Measurements from ENCODE around the gene DLD. TPM values are rescaled to one million over a fixed set of nuclear protein-coding genes. Genes with fewer than 3 reads are reported as not detected.
"Not testable (repeated sequence)": the region's sequence is repeated elsewhere in the genome, so short reads cannot be mapped to it uniquely, and the experiment has no call there.

The DLD gene
- total RNA-seq, 1 experiment from 2014 or later, result 8.7 TPM

- DNase-seq, result peak; percentile 60
- Histone ChIP-seq H3K27me3 (no peaks in the 10 kb centered on the region), H3K9me3 (no peaks in the 10 kb centered on the region), H3K4me3 (no peak overlapping the region), H3K36me3 (peaks cover 14% of the 10 kb centered on the region)
These were observed 57.9 kb downstream of the DLD start for GRCh38 chr7:107948645-107949442.

DNA sequence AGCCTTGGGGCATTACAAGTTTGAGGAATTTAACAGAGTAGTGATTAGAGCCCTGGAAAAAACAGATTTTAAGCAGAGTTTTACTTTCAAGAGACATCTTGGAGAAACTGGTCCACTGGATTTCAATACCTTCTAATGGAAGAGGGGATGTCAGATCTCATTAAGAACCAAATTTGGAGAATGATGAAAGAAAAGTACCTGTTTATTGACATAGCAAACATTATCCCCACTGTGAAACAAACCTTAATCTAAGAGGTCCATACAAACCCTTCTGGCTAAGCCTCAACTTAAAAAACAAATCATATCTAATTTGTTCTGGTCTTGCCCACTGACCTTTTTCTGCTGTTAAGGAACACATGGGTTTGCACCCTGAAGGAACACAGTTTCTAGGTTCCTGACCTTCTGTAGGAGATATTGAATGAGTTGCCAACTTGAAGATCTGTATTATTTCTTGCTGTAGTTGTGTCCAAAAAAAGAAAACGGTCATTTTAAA, 58.5 kb downstream of the DLD start:
- H3K36me3 ChIP-seq, result peaks cover 14% of the 10 kb centered on the region
- H3K27me3 ChIP-seq, result no peaks in the 10 kb centered on the region
- H3K4me3 ChIP-seq, result no peak overlapping the region
- no peak for DNase-seq
- no peaks in the 10 kb centered on the region for H3K9me3 ChIP-seq

- no peak for DNase-seq
- Histone ChIP-seq H3K36me3 (peaks cover 14% of the 10 kb centered on the region), H3K9me3 (no peaks in the 10 kb centered on the region), H3K4me3 (no peak overlapping the region), H3K27me3 (no peaks in the 10 kb centered on the region)
These were observed 60.3 kb downstream of the DLD start for GRCh38 chr7:107951172-107951787.

DNA sequence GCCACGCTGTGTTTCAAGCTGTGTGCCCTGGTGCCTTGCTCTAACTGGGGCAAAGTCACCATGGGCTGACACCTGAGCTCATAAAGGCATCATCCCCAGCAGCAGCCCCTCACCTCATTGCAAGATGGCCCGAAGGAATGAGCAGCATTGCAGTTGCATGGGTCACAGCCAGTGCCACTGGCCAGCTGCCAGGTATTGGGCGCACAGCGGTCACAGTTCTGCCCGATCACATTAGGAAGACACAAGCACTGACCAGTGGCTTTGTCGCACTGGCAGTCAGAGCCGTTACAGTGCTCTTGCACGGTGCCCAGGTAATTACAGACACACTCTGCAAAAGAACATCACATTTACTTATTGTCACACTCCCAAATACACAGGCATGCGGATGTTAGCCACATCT, 60.9 kb downstream of the DLD start:
- no peak overlapping the region for H3K4me3 ChIP-seq
- no peaks in the 10 kb centered on the region for H3K27me3 ChIP-seq
- no peak for DNase-seq
- H3K36me3 ChIP-seq, result peaks cover 14% of the 10 kb centered on the region
- H3K9me3 ChIP-seq, result no peaks in the 10 kb centered on the region

GRCh38 chr7:107953265-107953923, 62.4 kb downstream of the DLD start:
- peaks cover 14% of the 10 kb centered on the region for H3K36me3 ChIP-seq
- no peaks in the 10 kb centered on the region for H3K27me3 ChIP-seq
- H3K9me3 ChIP-seq, result no peaks in the 10 kb centered on the region
- DNase-seq, result no peak
- H3K4me3 ChIP-seq, result no peak overlapping the region

DNA sequence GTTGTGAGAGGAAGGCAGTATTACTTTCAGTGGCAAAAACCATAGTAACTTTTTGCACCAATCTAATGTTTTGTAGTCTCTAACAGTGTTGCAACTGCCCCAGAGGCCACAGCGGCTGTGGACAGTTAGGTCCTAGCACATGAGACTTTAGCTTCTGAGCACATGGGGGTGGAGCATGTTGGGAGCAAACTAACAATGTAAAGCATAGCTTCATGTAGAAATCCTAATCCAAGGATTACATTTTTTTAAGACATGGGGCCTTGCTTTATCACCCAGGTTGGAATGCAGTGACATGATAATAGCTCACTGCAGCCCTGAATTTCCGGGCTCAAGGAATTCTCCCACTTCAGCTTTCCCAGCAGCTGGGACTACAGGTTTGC, 62.9 kb downstream of the DLD start:
- Histone ChIP-seq H3K36me3 (peaks cover 14% of the 10 kb centered on the region), H3K4me3 (no peak overlapping the region), H3K27me3 (no peaks in the 10 kb centered on the region), H3K9me3 (no peaks in the 10 kb centered on the region)
- no peak for DNase-seq

DNA sequence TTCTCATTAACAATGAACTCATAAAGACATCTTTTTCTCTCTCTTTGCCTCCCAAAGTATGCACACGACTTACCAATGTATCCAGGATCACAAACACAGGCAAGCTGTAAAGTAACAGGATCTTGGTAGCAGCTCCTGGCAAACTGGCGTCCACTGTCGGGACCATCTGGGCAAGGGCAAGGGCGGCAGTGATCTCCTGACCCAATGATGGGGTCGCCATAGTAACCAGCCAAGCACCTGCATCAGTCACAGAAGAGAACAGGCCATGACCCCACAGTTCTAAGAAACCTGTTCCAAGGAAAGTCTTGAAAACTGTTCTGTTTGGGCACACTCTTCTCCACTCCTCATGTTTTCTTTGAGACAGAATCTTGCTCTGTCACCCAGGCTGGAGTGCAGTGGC, 64.4 kb downstream of the DLD start:
- no peak for DNase-seq
- Histone ChIP-seq H3K27me3 (no peaks in the 10 kb centered on the region), H3K4me3 (no peak overlapping the region), H3K9me3 (no peaks in the 10 kb centered on the region), H3K36me3 (peaks cover 14% of the 10 kb centered on the region)

DNA sequence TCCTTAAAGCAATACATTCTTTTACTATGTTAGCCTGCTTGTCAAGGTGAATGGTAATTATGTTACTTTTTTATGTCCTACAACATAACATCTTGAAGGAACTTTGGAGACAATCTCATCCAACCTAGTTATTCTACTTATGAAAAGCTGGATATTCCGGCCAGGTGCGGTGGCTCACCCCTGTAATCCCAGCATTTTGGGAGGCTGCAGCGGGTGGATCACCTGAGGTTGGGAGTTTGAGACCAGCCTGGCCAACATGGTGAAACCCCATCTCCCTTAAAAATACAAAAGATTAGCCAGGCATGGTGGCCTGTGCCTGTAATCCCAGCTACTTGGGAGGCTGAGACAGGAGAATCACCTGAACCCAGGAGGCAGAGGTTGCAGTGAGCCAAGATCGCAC, 66.0 kb downstream of the DLD start:
- not testable (repeated sequence) for H3K9me3 ChIP-seq, H3K36me3 ChIP-seq, H3K4me3 ChIP-seq, DNase-seq, H3K27me3 ChIP-seq

- no peak overlapping the region for H3K4me3 ChIP-seq
- no peaks in the 10 kb centered on the region; the same call in none of the 2 replicates for H3K36me3 ChIP-seq
- H3K27me3 ChIP-seq, result no peaks in the 10 kb centered on the region
- DNase-seq, result no peak
- H3K9me3 ChIP-seq, result no peaks in the 10 kb centered on the region
These were observed 66.5 kb downstream of the DLD start for GRCh38 chr7:107957436-107957835.

- H3K36me3 ChIP-seq, result peaks cover 3% of the 10 kb centered on the region
These were observed 68.0 kb downstream of the DLD start for GRCh38 chr7:107958764-107959526.

GRCh38 chr7:107959527-107959898, 68.5 kb downstream of the DLD start:
- Histone ChIP-seq H3K9me3 (no peaks in the 10 kb centered on the region), H3K4me3 (no peak overlapping the region), H3K27me3 (no peaks in the 10 kb centered on the region), H3K36me3 (peaks cover 3% of the 10 kb centered on the region)
- DNase-seq, result no peak

More at GRCh38 chr7:107958764-107959526, 68.0 kb downstream of the DLD start:
- no peaks in the 10 kb centered on the region for H3K9me3 ChIP-seq
- peak; percentile 42 for DNase-seq
- H3K4me3 ChIP-seq, result no peak overlapping the region
- H3K27me3 ChIP-seq, result no peaks in the 10 kb centered on the region

DNA sequence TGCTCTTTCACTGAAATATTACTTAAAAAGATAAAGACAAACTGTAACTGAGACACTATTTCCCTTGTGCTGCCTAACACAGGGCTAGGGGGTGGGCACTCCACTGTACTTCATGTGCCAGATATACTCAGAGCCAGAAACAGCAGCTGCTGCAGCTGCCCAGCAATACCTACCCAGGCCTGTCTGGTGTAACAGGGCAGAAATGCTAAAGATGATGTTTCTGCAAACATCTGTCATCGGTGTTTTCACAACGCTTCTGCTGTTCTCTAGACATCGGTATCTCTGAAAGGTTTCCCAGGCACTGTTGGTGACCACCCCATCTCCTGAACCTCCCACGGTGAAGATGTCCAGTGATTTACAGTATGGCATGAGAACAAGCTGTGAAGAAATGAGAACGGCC, 69.3 kb downstream of the DLD start:
- H3K36me3 ChIP-seq, result peaks cover 3% of the 10 kb centered on the region
- no peak overlapping the region for H3K4me3 ChIP-seq
- H3K9me3 ChIP-seq, result no peaks in the 10 kb centered on the region
- no peaks in the 10 kb centered on the region for H3K27me3 ChIP-seq
- no peak for DNase-seq

DNA sequence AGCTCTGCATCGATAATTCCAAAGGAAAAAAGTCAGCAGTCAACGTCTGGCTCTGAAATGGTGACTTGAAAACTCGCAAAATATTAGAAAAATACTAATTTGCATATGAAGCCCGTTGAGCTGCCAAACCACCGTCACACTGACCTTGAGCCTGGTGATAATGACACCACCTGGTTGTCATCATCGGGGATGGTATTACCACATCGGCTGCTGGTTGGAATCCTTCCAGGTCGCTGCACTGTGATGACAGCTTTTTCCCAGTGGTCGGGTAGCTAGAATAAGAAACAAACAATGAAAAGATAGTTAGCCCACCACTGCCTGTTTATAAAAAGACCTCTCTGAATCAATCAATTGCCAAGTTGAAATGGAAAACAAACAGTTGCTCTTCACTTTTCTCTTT, 70.4 kb downstream of the DLD start:
- H3K9me3 ChIP-seq, result no peaks in the 10 kb centered on the region
- no peak for DNase-seq
- peaks cover 5% of the 10 kb centered on the region for H3K36me3 ChIP-seq
- H3K27me3 ChIP-seq, result no peaks in the 10 kb centered on the region
- H3K4me3 ChIP-seq, result no peak overlapping the region

GRCh38 chr7:107962817-107963216, 71.8 kb downstream of the DLD start:
- no peak for DNase-seq
- Histone ChIP-seq H3K36me3 (peaks cover 6% of the 10 kb centered on the region), H3K9me3 (no peaks in the 10 kb centered on the region), H3K27me3 (no peaks in the 10 kb centered on the region), H3K4me3 (no peak overlapping the region)

- peaks cover 6% of the 10 kb centered on the region for H3K36me3 ChIP-seq
- DNase-seq, result no peak
These were observed 73.5 kb downstream of the DLD start for GRCh38 chr7:107964510-107964909.

DNA sequence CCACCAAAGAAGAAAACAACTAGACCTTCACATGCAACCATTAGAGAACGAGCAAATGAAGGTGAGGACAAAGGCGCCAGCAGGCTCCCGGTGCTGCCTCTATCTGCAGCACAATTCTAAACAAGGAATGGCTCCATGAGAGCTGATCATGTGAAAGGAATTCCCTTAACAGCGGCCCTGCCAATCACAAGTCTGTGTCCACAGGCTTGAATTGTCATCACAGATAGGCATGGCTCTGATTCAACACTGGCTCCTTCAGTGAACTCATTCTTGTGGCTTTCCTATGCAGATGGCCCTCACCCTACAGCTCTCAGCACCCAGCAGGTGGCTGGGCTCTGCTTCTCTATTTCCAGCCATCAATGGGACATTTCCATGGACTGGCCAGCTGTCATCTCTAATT, 75.7 kb downstream of the DLD start:
- H3K36me3 ChIP-seq, result peaks cover 6% of the 10 kb centered on the region
- no peaks in the 10 kb centered on the region for H3K27me3 ChIP-seq
- DNase-seq, result peak; percentile 69
- H3K9me3 ChIP-seq, result no peaks in the 10 kb centered on the region
- no peak overlapping the region for H3K4me3 ChIP-seq

More at GRCh38 chr7:107964510-107964909, 73.5 kb downstream of the DLD start:
- Histone ChIP-seq H3K4me3 (no peak overlapping the region), H3K9me3 (no peaks in the 10 kb centered on the region), H3K27me3 (no peaks in the 10 kb centered on the region)

DNA sequence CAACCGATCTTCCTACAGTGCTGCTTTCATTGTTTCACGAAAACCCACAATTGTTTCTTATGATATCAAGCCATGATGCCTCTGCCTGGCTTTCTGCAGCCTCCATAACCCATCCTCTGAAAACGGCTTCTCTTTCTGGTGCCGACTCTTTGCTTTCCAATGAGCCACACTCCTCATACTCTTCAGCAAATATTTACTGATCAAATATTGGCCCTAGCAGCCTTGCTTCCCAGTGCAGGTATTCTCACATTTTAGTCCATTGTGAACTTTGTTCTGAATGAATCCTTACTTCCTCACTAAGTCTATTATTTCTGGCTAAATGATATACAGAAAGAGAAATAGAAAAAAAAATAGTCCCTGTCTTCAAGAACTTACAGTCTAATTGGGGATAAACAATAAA, 76.4 kb downstream of the DLD start:
- peaks cover 6% of the 10 kb centered on the region; the same call in 1 of the 2 replicates for H3K36me3 ChIP-seq

More for the DNA sequence above, 76.4 kb downstream of the DLD start:
- no peak overlapping the region for H3K4me3 ChIP-seq
- H3K27me3 ChIP-seq, result no peaks in the 10 kb centered on the region
- DNase-seq, result no peak
- H3K9me3 ChIP-seq, result no peaks in the 10 kb centered on the region
